GM21447 (cell line): Measurements from ENCODE around the gene CSTPP1.
"Not testable (repeated sequence)": the region's sequence is repeated elsewhere in the genome, so short reads cannot be mapped to it uniquely, and the experiment has no call there.

Experiments
- ATAC-seq: cut with Tn5 transposase; IDR thresholded peaks from one replicate; pipeline ENCODE4 v1.9.1; 2021; ENCODE audit not compliant: unreplicated experiment

The CSTPP1 gene

DNA sequence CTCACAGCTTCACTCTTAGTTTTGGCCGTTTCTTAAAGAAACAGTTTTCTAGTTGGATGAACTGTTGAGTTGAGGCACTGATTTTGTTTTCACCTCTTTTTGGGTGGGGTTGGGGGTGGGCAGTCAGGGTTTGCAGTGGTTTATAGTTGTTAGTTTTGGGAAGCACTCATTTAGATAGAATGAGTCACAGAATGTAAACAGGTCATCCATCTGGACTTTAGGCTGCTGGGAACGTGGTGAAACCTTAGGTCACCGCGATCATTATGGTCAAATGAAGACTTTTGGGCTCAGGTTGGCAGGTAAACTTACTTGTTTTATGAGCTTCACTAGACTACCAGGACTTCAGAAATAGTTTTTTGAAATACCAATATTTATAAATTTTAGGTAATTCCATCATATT lies 48.4 kb downstream of the CSTPP1 start:
- no peak for ATAC-seq

- ATAC-seq, result no peak
Observed at GRCh38 chr11:46987183-46987582, 50.6 kb downstream of the CSTPP1 start.

DNA sequence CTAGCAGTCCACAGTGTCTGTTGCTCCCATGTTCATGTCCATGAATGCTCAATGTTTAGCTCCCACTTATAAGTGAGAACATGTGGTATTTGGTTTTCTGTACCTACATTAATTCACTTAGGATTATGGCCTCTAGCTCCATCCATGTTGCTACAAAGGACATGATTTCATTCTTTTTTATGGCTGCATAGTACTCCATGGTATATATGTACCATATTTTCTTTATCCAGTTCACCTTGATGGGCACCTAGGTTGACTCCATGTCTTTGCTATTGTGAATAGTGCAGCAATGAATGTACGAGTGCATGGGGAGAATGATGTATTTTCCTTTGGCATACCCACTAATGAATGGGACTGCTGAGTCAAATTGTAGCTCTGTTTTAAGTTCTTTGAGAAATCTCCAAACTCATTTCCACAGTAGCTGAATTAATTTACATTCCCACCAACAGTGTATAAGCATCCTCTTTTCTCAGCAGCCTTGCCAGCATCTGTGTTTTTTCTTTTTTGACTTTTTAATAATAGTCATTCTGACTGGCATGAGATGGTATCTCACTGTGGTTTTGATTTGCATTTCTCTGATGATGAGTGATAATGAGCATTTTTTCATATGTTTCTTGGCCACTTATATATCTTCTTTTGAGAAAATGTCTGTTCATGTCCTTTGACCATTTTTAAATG lies 53.4 kb downstream of the CSTPP1 start:
- ATAC-seq, result not testable (repeated sequence)

DNA sequence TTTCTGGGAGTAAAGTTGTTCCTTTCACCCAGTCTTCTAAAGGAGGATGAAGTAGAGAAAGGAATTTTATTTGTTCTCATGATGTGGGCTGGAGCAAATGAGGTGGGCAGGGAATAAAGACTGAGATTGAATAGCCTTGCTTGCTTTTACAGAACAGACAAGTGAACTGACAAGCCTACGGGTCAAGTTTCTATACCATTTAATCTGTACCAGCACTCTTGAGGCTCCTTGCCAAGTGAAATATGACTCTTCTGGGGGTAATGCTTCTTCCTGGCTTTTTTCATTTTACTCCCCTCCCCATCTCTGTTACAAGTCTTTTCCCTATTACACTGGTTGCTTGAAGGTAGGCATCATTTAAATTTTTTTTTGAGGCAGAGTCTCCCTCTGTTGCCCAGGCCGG lies 54.8 kb downstream of the CSTPP1 start:
- ATAC-seq, result no peak

- not testable (repeated sequence) for ATAC-seq
Observed at GRCh38 chr11:46992386-46992785, 55.8 kb downstream of the CSTPP1 start.

- not testable (repeated sequence) for ATAC-seq
Observed at GRCh38 chr11:46997796-46998195, 61.2 kb downstream of the CSTPP1 start.

DNA sequence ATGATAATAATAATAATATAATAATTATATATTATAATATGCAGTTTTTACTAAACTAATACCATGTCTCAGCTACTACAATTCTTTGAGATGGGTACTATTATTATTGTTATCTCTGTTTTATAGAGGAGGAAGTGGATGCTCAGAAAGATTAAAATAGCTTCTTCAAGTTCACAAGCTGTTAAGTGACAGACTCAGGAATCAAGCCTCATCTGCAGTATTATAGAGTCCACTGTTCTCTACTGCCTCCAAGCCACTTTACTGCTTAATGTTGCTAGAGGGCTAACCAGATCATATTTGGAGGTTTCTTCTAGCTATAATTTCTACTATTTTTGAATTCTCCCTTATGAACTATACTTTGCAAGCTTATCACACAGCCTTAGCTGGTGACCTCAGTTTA lies 62.7 kb downstream of the CSTPP1 start:
- no peak for ATAC-seq

GRCh38 chr11:47000033-47000432 lies 63.5 kb downstream of the CSTPP1 start:
- no peak for ATAC-seq

DNA sequence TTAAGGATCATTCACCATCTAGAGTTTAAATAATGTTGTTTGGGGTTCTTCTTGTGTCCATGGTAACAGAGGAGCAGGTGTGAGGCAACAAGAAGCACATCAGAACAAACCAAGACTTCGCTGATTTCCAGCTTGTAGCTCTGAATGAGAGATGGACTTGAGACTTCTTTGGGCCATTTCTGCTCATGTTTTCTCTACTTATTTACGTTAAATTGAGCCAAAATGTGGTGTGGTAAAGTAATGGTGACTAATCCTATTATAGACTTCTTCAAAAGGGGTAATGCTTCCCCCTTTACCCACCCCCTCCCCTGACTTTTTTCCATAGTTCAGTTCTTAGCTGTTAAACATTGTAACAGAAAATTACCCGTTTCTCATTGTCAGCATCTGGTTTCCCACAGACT lies 65.2 kb downstream of the CSTPP1 start:
- no peak for ATAC-seq

GRCh38 chr11:47002390-47002789 lies 65.8 kb downstream of the CSTPP1 start:
- ATAC-seq, result no peak

DNA sequence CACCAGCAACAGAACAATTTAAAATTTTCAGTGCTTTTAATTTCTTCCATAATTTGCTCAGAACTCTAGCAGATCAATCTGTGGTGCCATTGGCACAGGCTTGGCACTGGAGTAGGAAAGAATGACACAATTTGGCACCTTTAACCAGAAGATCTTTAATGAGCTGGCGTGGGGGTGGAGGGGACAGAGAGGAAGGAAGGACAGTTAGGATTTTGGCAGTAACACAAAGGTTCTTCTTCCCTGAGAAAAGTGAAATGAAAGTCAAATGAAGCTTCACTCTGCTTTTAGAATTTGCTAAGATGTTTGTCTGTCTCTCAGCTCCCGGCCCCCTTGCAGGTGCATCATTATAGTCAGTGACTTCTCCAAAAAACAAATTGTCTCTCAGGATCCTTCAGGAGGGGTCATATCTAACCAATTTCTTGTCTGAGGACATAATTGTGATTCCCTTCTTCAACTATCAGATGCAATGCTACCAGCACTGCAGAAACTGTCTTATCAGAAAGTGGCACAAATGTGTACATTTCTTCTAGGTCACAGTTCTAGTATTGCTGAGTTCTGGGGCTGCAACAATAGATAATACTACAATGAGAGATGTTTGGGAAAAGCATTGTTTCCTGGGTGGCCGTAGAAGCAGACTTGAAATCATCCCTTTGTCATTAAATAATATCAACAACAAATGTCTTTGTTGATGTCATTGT lies 66.8 kb downstream of the CSTPP1 start:
- no peak for ATAC-seq

- ATAC-seq, result no peak
Observed at GRCh38 chr11:47004595-47005033, 68.1 kb downstream of the CSTPP1 start.

- no peak for ATAC-seq
Observed at GRCh38 chr11:47005441-47005840, 68.9 kb downstream of the CSTPP1 start.

- no peak for ATAC-seq
Observed at GRCh38 chr11:47007579-47007978, 71.0 kb downstream of the CSTPP1 start.

GRCh38 chr11:47010179-47010578 lies 73.6 kb downstream of the CSTPP1 start:
- ATAC-seq, result no peak

- ATAC-seq, result no peak
Observed at GRCh38 chr11:47014097-47014496, 77.5 kb downstream of the CSTPP1 start.

DNA sequence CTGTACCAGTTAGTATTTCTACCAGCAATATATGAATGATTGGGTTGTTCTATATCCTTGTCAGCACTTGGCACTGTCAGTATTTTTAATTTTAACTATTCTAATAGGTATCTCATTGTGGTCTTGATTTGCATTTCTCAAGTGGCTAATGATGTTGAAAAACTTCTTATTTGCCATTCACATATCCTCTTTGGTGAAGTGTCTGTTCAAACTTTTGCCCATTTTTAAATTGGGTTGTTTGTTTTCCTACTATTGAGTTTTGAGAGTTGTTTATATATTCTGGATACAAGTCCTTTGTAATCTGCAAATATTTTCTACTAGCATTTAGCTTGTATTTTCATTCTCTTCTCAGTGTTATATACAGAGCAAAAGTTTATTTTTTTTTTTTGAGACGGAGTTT lies 82.1 kb downstream of the CSTPP1 start:
- ATAC-seq, result no peak

GRCh38 chr11:47020793-47021526 lies 84.4 kb downstream of the CSTPP1 start:
- no peak for ATAC-seq

DNA sequence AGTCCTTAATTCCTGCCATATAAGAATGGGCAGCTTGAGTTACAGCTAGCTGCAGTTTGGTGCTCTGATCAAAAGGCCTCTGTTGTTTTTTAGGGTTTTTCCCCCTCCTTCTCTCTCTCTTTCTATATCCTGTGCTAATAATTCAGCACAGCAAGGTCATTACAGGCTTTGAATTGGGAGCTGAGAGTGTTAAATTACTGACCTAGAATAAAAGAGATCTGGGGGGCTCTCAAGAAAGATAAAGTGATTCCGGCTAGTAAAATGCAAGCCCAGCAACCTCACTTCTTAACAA lies 84.9 kb downstream of the CSTPP1 start:
- no peak for ATAC-seq

GRCh38 chr11:47021965-47022364 lies 85.4 kb downstream of the CSTPP1 start:
- ATAC-seq, result no peak

- ATAC-seq, result no peak
Observed at GRCh38 chr11:47028195-47029093, 91.9 kb downstream of the CSTPP1 start.
